Activated CD8-positive, alpha-beta T cell treated with anti-CD3 and anti-CD28 coated beads for 36 hours (primary cell): Measurements from ENCODE around the gene VPS13D. TPM values are rescaled to one million over a fixed set of nuclear protein-coding genes. Genes with fewer than 3 reads are reported as not detected.

ENCODE experiments used
- ATAC-seq: fragments of 200-7000 bp; cut with Tn5 transposase; one replicate; pipeline ENCODE4 v1.10.0; 2021; ENCODE audit warnings: mild to moderate bottlenecking, moderate library complexity
- CTCF ChIA-PET: fragments of 350-600 bp; sonication (Branson Sonifier 250); formaldehyde crosslinking; loops from one replicate; lab custom pipeline; 2021; ENCODE audit warnings: antibody characterized with exemption; lab: Charles Lee
- POLR2A ChIA-PET: fragments of 350-600 bp; sonication (Branson Sonifier 250); formaldehyde crosslinking; loops from one replicate; lab custom pipeline; 2021; ENCODE audit warnings: antibody characterized with exemption; lab: Charles Lee
- DNase-seq: peaks from one replicate; pipeline ENCODE4 v3.0.0-alpha.2; 2020
- H3K27ac Mint-ChIP-seq: one replicate; pipeline ENCODE4 v1.8.0; 2021; ENCODE audit warnings: mild to moderate bottlenecking, mixed read lengths
- H3K27me3 Mint-ChIP-seq: one replicate; pipeline ENCODE4 v1.8.0; 2021; ENCODE audit warnings: mixed read lengths
- H3K36me3 Mint-ChIP-seq: one replicate; pipeline ENCODE4 v1.8.0; 2021; ENCODE audit warnings: low read depth, mixed read lengths
- H3K4me1 Mint-ChIP-seq: one replicate; pipeline ENCODE4 v1.8.0; 2021; ENCODE audit warnings: low read depth, mixed read lengths
- H3K4me3 Mint-ChIP-seq: one replicate; pipeline ENCODE4 v1.8.0; 2021; ENCODE audit warnings: mild to moderate bottlenecking, moderate library complexity, mixed read lengths
- H3K9me3 Mint-ChIP-seq: one replicate; pipeline ENCODE4 v1.8.0; 2021; ENCODE audit warnings: mixed read lengths
- CTCF ChIP-seq: fragments of 200-600 bp; IDR thresholded peaks from one replicate; pipeline ENCODE4 v1.8.0; 2022; ENCODE audit warnings: antibody characterized with exemption, mild to moderate bottlenecking
- intact Hi-C: fragments of 100-400 bp; cut with micrococcal nuclease; formaldehyde crosslinking; loops from one replicate; pipeline ENCODE4 v1.10.0; 2022
- total RNA-seq, 2 experiments: library from RNA; stranded (reverse); gene quantifications; one replicate each; pipeline ENCODE4 v1.2.3, GENCODE V29; 2021

Gene VPS13D
- total RNA-seq, 2 experiments from 2014 or later = 28.1 to 30.7 TPM

GRCh38 chr1:12296623-12297022 is 66.8 kb downstream of the VPS13D start:
- Mint-ChIP-seq H3K9me3 (no peaks in the 10 kb centered on the region), H3K27ac (peak overlapping the region; percentile 74), H3K27me3 (no peaks in the 10 kb centered on the region), H3K4me3 (no peak overlapping the region), H3K36me3 (peaks cover 22% of the 10 kb centered on the region), H3K4me1 (peaks cover 33% of the 10 kb centered on the region)
- ChIA-PET CTCF (interaction anchor here (0.9 to 3.2 kb wide), 4 partner anchors 17 to 362 kb away, joined by 3 to 13 read pairs (median 8); no protein-coding TSS in a partner anchor), POLR2A (interaction anchor here (1.1 to 1.4 kb wide), 2 partner anchors 115 to 138 kb away, joined by 4 read pairs; no protein-coding TSS in a partner anchor)
- intact Hi-C loops = no loop called here
- no peak for TF ChIP-seq CTCF
- ATAC-seq (peak; percentile 88), DNase-seq (no peak)

GRCh38 chr1:12300706-12301105 is 70.9 kb downstream of the VPS13D start:
- no peak for ATAC-seq
- H3K9me3 Mint-ChIP-seq = no peaks in the 10 kb centered on the region
- H3K27me3 Mint-ChIP-seq = no peaks in the 10 kb centered on the region
- intact Hi-C loops = no loop called here
- no peak for DNase-seq
- ChIA-PET CTCF (interaction anchor here (0.9 to 2.5 kb wide), 7 partner anchors 11 to 359 kb away, joined by 3 to 6 read pairs (median 4); no protein-coding TSS in a partner anchor), POLR2A (interaction anchor here (1.0 kb wide), 1 partner anchor 393 kb away, joined by 3 read pairs; no protein-coding TSS in a partner anchor)
- peaks cover 25% of the 10 kb centered on the region for H3K36me3 Mint-ChIP-seq
- H3K4me1 Mint-ChIP-seq = peaks cover 34% of the 10 kb centered on the region
- no peak for TF ChIP-seq CTCF
- no peak overlapping the region for H3K27ac Mint-ChIP-seq
- H3K4me3 Mint-ChIP-seq = no peak overlapping the region

GRCh38 chr1:12301518-12302237 is 71.8 kb downstream of the VPS13D start:
- no peak for TF ChIP-seq CTCF
- ATAC-seq (no peak), DNase-seq (no peak)
- Mint-ChIP-seq H3K4me3 (no peak overlapping the region), H3K27me3 (no peaks in the 10 kb centered on the region), H3K4me1 (peaks cover 26% of the 10 kb centered on the region), H3K36me3 (peaks cover 32% of the 10 kb centered on the region), H3K27ac (no peak overlapping the region), H3K9me3 (no peaks in the 10 kb centered on the region)
- intact Hi-C loops = no loop called here
- POLR2A ChIA-PET = interaction anchor here (0.9 to 1.0 kb wide), 2 partner anchors 214 to 394 kb away, joined by 3 read pairs; no protein-coding TSS in a partner anchor
- CTCF ChIA-PET = interaction anchor here (0.9 to 2.5 kb wide), 7 partner anchors 10 to 358 kb away, joined by 3 to 6 read pairs (median 4); no protein-coding TSS in a partner anchor

- ChIA-PET POLR2A (no interaction called here), CTCF (no interaction called here)
- Mint-ChIP-seq H3K4me3 (no peak overlapping the region), H3K36me3 (peaks cover 33% of the 10 kb centered on the region), H3K27ac (no peak overlapping the region), H3K9me3 (no peaks in the 10 kb centered on the region), H3K4me1 (peaks cover 14% of the 10 kb centered on the region), H3K27me3 (no peaks in the 10 kb centered on the region)
- intact Hi-C loops = no loop called here
- ATAC-seq = no peak
- DNase-seq = no peak
- TF ChIP-seq CTCF = no peak
Observed at GRCh38 chr1:12302798-12303447, 73.1 kb downstream of the VPS13D start.
